KOPT-K1 (cell line): ENCODE results near the gene MPP3.
"Not testable (repeated sequence)": the region's sequence is repeated elsewhere in the genome, so short reads cannot be mapped to it uniquely, and the experiment has no call there.

Source experiments
- H3K27ac ChIP-seq: fragments of 200-600 bp; sonication (generic); 2 replicates; pipeline ENCODE4 v1.5.1; 2016; ENCODE audit warnings: antibody characterized with exemption, mild to moderate bottlenecking, low read depth, low read length; ENCODE audit not compliant: poor library complexity, severe bottlenecking
- H3K36me3 ChIP-seq: fragments of 200-600 bp; sonication (generic); 2 replicates; pipeline ENCODE4 v1.5.1; 2017; ENCODE audit warnings: antibody characterized with exemption, mild to moderate bottlenecking, low read length, moderate library complexity; ENCODE audit not compliant: insufficient read depth
- H3K9me3 ChIP-seq: fragments of 200-600 bp; sonication (generic); 2 replicates; pipeline ENCODE4 v1.5.1; 2017; ENCODE audit warnings: antibody characterized with exemption, low read length, mild to moderate bottlenecking; ENCODE audit not compliant: insufficient read depth, poor library complexity, severe bottlenecking

MPP3 gene

DNA sequence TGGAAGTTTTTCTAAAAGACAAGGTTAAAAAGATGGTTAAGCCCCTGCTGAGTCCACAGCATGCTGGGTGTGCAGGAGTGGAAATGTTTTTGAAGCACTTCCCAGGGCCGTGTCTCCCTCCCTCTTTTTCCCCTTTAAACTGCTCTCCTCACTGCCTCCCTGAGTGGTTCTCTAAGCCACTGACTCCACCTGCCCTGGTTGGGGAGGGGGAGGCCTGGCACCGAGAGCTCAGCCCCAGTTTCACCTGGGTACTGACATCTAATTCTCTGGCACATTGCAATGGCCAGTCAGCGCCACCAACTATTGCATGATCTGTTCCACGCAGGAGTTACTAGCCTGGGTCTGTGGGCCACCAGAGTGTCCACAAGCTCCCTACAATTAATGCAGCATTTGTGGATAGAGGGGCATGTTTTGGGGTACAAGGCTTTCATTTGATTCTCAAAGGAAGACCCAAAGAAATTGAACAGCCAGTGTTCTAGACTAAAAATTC is 22.7 kb downstream of the MPP3 start:
- Histone ChIP-seq H3K9me3 (peaks cover 4% of the 10 kb centered on the region), H3K36me3 (no peaks in the 10 kb centered on the region), H3K27ac (no peak overlapping the region)

DNA sequence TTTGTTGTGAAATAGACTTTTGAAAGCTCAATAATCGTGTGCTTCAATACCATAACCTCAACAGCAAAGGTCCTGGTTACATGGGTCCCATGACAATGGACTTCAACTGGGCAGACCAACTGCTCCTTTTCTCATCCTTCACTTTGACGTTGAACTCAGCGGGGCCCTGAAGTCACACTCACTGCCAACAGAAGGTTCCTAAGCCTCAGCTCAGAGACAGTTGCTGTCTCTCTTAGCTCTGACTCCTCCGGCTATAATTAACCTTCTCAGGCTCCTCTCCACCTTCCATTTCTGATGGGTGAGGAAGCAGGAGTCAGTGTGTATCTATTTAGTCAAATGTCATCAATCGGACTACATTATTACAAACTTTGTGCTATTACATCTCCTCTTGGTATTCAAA is 23.8 kb downstream of the MPP3 start:
- peaks cover 11% of the 10 kb centered on the region for H3K9me3 ChIP-seq
- H3K27ac ChIP-seq, result no peak overlapping the region
- no peaks in the 10 kb centered on the region for H3K36me3 ChIP-seq

- peaks cover 11% of the 10 kb centered on the region for H3K9me3 ChIP-seq
- H3K36me3 ChIP-seq, result no peaks in the 10 kb centered on the region
- H3K27ac ChIP-seq, result no peak overlapping the region
These were observed 24.9 kb downstream of the MPP3 start for GRCh38 chr17:43808076-43808475.

DNA sequence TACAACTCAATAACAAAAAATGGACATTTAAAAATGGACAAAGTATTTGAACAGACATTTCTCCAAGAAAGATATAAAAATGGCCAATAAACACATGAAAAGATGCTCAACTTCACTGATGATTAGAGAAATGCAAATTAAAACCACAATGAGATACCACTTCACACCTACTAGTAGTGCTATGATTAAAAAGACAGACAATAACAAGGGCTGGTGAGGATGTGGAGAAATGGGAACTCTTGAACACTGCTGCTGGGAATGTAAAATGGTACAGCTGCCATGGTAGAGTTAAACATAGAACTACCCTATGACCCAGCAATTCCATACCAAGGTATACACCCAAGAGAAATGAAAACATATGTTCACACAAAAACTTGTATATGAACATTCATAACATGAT is 27.8 kb downstream of the MPP3 start:
- Histone ChIP-seq H3K9me3 (peaks cover 11% of the 10 kb centered on the region), H3K27ac (no peak overlapping the region), H3K36me3 (no peaks in the 10 kb centered on the region)

DNA sequence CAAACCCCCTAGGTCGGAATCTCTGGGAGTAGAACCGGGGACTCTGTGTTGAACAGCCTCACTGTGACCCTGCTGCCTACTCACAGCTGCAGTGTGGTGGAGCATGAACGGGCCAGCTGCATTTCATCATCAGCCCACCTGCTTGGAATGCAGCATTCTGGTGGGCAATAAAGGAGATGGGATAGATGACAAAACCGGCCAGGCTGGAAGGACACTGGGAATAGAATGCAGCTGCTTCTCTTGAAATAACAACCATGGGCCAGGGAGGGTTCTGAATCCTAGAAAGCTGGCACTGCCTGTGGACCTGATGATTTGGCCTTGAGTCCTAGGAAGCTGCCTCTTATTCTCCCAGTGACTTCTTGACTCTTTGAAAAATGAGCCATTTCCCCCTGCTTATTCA is 29.2 kb downstream of the MPP3 start:
- H3K9me3 ChIP-seq, result peaks cover 11% of the 10 kb centered on the region
- H3K27ac ChIP-seq, result no peak overlapping the region
- no peaks in the 10 kb centered on the region for H3K36me3 ChIP-seq

- H3K9me3 ChIP-seq, result peaks cover 11% of the 10 kb centered on the region
These were observed 31.1 kb downstream of the MPP3 start for GRCh38 chr17:43801844-43802243.

DNA sequence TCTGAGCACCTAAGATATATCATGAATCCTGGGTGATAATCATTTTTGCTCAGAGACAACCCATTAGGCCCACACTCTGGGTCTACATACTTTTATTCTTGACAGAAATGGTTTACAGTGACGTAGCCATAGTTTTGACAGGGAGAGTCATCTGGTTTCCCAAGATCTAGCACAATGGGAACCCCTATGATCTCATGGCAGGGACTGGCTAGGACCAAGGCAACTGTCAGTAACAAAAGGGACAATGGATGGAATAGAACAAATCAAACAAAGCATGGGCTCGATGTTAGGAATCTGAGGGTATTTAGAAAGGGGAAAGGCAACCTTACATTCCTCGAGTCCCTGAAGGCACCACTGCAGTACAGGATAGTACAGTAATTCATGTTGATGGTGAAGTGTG is 32.2 kb downstream of the MPP3 start:
- no peaks in the 10 kb centered on the region for H3K36me3 ChIP-seq
- H3K9me3 ChIP-seq, result peaks cover 11% of the 10 kb centered on the region
- H3K27ac ChIP-seq, result no peak overlapping the region

More at GRCh38 chr17:43801844-43802243, 31.1 kb downstream of the MPP3 start:
- H3K36me3 ChIP-seq, result no peaks in the 10 kb centered on the region
- H3K27ac ChIP-seq, result no peak overlapping the region

DNA sequence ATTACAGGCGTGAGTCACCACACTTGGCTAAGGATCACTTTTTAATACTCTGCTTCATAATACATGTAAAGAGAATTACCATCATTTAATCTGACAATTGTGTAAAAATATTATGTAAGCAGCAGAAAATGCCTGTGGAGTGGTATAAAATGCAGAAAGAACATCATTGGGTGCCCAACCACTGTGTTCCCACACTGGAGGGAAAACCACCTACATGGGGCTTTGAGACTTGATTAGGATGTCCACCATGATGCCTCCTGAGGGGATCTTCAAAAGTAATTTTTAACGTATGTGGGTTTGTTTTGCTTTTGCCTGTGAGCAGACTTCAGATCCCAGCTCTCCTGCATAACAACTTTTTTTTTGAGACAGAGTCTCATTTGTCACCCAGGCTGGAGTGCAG is 33.9 kb downstream of the MPP3 start:
- H3K27ac ChIP-seq, result no peak overlapping the region

GRCh38 chr17:43798024-43798423 is 34.9 kb downstream of the MPP3 start:
- not testable (repeated sequence) for H3K36me3 ChIP-seq, H3K9me3 ChIP-seq, H3K27ac ChIP-seq

More for the DNA sequence above, 33.9 kb downstream of the MPP3 start:
- H3K36me3 ChIP-seq, result no peaks in the 10 kb centered on the region
- no peaks in the 10 kb centered on the region for H3K9me3 ChIP-seq

DNA sequence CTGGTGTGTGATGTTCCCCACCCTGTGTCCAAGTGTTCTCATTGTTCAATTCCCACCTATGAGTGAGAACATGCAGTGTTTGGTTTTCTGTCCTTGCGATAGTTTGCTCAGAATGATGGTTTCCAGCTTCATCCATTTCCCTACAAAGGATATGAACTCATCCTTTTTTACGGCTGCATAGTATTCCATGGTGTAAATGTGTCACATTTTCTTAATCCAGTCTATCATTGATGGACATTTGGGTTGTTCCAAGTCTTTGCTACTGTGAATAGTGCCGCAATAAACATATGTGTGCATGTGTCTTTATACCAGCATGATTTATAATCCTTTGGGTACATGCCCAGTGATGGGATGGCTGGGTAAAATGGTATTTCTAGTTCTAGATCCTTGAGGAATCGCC is 40.3 kb downstream of the MPP3 start:
- H3K27ac ChIP-seq, H3K36me3 ChIP-seq, H3K9me3 ChIP-seq: not testable (repeated sequence)

DNA sequence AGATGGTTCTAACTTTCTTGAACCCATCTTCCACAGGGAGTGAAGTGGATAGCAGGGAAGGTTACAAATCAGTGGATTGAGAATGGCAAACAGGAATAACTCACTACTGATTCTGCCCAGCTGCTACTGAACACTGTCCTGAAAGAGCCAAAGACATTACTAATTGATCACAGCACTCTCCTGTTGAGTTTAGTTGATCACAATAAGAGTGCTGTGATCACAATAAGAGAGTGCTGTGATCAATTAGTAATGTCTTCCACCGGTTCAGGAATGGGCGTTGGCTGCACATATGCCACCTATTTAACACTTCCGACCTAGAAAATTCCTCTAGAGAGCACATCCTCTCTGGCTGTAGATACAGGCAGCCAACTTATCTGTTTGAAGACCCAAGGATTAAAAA is 41.4 kb downstream of the MPP3 start:
- peaks cover 4% of the 10 kb centered on the region for H3K9me3 ChIP-seq
- no peak overlapping the region for H3K27ac ChIP-seq
- H3K36me3 ChIP-seq, result no peaks in the 10 kb centered on the region

- no peaks in the 10 kb centered on the region for H3K36me3 ChIP-seq
- no peak overlapping the region for H3K27ac ChIP-seq
- peaks cover 4% of the 10 kb centered on the region for H3K9me3 ChIP-seq
These were observed 42.5 kb downstream of the MPP3 start for GRCh38 chr17:43790311-43790940.

GRCh38 chr17:43789482-43789881 is 43.5 kb downstream of the MPP3 start:
- H3K36me3 ChIP-seq, result no peaks in the 10 kb centered on the region
- H3K27ac ChIP-seq, result no peak overlapping the region
- peaks cover 4% of the 10 kb centered on the region for H3K9me3 ChIP-seq

- H3K36me3 ChIP-seq, result no peaks in the 10 kb centered on the region
- no peak overlapping the region for H3K27ac ChIP-seq
These were observed 44.4 kb downstream of the MPP3 start for GRCh38 chr17:43788540-43788939.

GRCh38 chr17:43787728-43788127 is 45.2 kb downstream of the MPP3 start:
- Histone ChIP-seq H3K27ac (no peak overlapping the region), H3K9me3 (peaks cover 4% of the 10 kb centered on the region), H3K36me3 (no peaks in the 10 kb centered on the region)

More at GRCh38 chr17:43788540-43788939, 44.4 kb downstream of the MPP3 start:
- peaks cover 4% of the 10 kb centered on the region for H3K9me3 ChIP-seq

DNA sequence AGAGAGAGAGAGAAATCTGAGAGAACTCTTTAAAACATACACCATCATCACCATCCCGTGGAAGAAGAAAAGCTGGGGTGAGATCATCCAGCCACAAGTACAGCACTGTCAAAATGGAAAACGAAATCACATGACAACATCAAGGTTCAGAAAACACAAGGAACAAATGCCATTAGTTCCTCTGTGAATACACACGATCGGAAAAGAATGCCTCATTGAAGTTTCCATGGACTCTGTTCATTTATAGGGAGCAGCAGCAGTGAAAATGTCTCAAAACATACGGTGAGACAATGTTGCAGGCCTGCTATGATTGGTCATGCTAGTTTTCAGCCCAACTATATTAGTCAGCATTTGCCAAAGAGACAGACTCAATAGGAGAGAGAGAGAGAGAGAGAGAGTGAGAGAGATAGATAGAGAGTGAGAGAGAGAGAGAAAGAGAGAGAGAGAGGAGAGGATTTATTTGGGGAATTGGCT is 48.3 kb downstream of the MPP3 start:
- Histone ChIP-seq H3K9me3 (peaks cover 1% of the 10 kb centered on the region), H3K36me3 (no peaks in the 10 kb centered on the region), H3K27ac (no peak overlapping the region)
